A673 (cell line): Measurements from ENCODE around the gene PLLP. TPM values are rescaled to one million over a fixed set of nuclear protein-coding genes. Genes with fewer than 3 reads are reported as not detected.

ENCODE experiments used
- BruUV-seq: library from RNA; stranded (reverse); fragments of 400-500 nt; replicated peaks from 2 replicates; lab custom pipeline; 2021; lab: Mats Ljungman, UMichigan
- CTCF ChIA-PET: fragments of 300-600 bp; sonication (Branson Sonifier 250); formaldehyde crosslinking; loops from one replicate; lab custom pipeline; 2022; ENCODE audit warnings: antibody characterized with exemption; lab: Charles Lee
- POLR2A ChIA-PET: fragments of 300-600 bp; sonication (Branson Sonifier 250); formaldehyde crosslinking; loops from one replicate; lab custom pipeline; 2022; ENCODE audit warnings: antibody characterized with exemption; ENCODE audit not compliant: low non-redundant PET; lab: Charles Lee
- DNase-seq: peaks from one replicate; pipeline ENCODE4 v3.0.0-alpha.2; 2015; ENCODE audit warnings: low spot score
- H3K27ac ChIP-seq: fragments of 200-600 bp; sonication (generic); 2 replicates; pipeline ENCODE4 v1.5.1; 2016; ENCODE audit warnings: mixed run types, low read depth, mild to moderate bottlenecking, mixed read lengths, antibody characterized with exemption, low read length; ENCODE audit not compliant: poor library complexity, severe bottlenecking
- H3K27me3 ChIP-seq: fragments of 200-600 bp; sonication (generic); replicated peaks from 2 replicates; pipeline ENCODE4 v1.6.1; 2017; ENCODE audit warnings: mixed run types, low read depth, mild to moderate bottlenecking, mixed read lengths, antibody characterized with exemption, low read length; ENCODE audit not compliant: insufficient read depth, poor library complexity
- H3K36me3 ChIP-seq: fragments of 200-600 bp; sonication (generic); 2 replicates; pipeline ENCODE4 v1.6.1; 2016; ENCODE audit warnings: mixed run types, mild to moderate bottlenecking, mixed read lengths, antibody characterized with exemption, low read length; ENCODE audit not compliant: insufficient read depth, poor library complexity, severe bottlenecking
- H3K4me1 ChIP-seq: fragments of 200-600 bp; sonication (generic); 2 replicates; pipeline ENCODE4 v1.6.1; 2017; ENCODE audit warnings: mixed run types, mild to moderate bottlenecking, mixed read lengths, antibody characterized with exemption, low read length; ENCODE audit not compliant: insufficient read depth, poor library complexity, severe bottlenecking
- H3K4me3 ChIP-seq: fragments of 200-600 bp; sonication (generic); 2 replicates; pipeline ENCODE4 v1.5.1; 2016; ENCODE audit warnings: low read depth, mixed run types, mild to moderate bottlenecking, mixed read lengths, low read length; ENCODE audit not compliant: poor library complexity, severe bottlenecking
- H3K9me3 ChIP-seq: fragments of 200-600 bp; sonication (generic); 2 replicates; pipeline ENCODE4 v1.6.1; 2016; ENCODE audit warnings: mixed run types, low read depth, mild to moderate bottlenecking, mixed read lengths, antibody characterized with exemption, low read length; ENCODE audit not compliant: poor library complexity, severe bottlenecking
- CTCF ChIP-seq: fragments of 300-800, 200-600 bp; sonication (generic); conservative IDR thresholded peaks from 2 replicates; pipeline ENCODE4 v1.5.1; 2017; ENCODE audit warnings: low read depth, mild to moderate bottlenecking, antibody characterized with exemption, low read length, moderate library complexity, mixed read lengths
- EZH2 ChIP-seq: fragments of 200-600 bp; sonication (generic); IDR thresholded peaks from 2 replicates; pipeline ENCODE4 v1.6.1; 2017; ENCODE audit warnings: borderline replicate concordance, low read depth, mild to moderate bottlenecking, mixed read lengths, antibody characterized with exemption, low read length; ENCODE audit not compliant: poor library complexity, severe bottlenecking
- intact Hi-C: fragments of 100-400 bp; cut with micrococcal nuclease; formaldehyde crosslinking; loops from one replicate; pipeline ENCODE4 v1.10.0; 2022; ENCODE audit not compliant: unreplicated experiment
- total RNA-seq: library from RNA; stranded (reverse); gene quantifications from 2 replicates; pipeline ENCODE4 v1.2.3, GENCODE V29; 2021

Gene PLLP
- total RNA-seq, 1 experiment from 2014 or later = 1.1 TPM

GRCh38 chr16:57310801-57311200 is 26.3 kb upstream of the PLLP start:
- no peak for DNase-seq
- CTCF ChIA-PET = no interaction called here
- Histone ChIP-seq H3K9me3 (no peaks in the 10 kb centered on the region), H3K27me3 (no peaks in the 10 kb centered on the region), H3K36me3 (no peaks in the 10 kb centered on the region), H3K4me3 (no peak overlapping the region), H3K4me1 (no peaks in the 10 kb centered on the region), H3K27ac (no peak overlapping the region)
- TF ChIP-seq EZH2 = no peak
- no peak for TF ChIP-seq CTCF
- POLR2A ChIA-PET = no interaction called here
- intact Hi-C loops = no loop called here
- no TSS peak for BruUV-seq

- H3K27ac ChIP-seq = no peak overlapping the region
- intact Hi-C loops = no loop called here
- H3K36me3 ChIP-seq = no peaks in the 10 kb centered on the region
- CTCF ChIA-PET = no interaction called here
- no peaks in the 10 kb centered on the region for H3K9me3 ChIP-seq
- H3K27me3 ChIP-seq = no peaks in the 10 kb centered on the region
- TF ChIP-seq EZH2 (no peak), CTCF (no peak)
- BruUV-seq = no TSS peak
- POLR2A ChIA-PET = no interaction called here
- no peak for DNase-seq
- no peak overlapping the region for H3K4me3 ChIP-seq
- no peaks in the 10 kb centered on the region for H3K4me1 ChIP-seq
Observed at GRCh38 chr16:57308041-57308440, 23.6 kb upstream of the PLLP start.

- no peaks in the 10 kb centered on the region for H3K9me3 ChIP-seq
- no peak for DNase-seq
- H3K27me3 ChIP-seq = no peaks in the 10 kb centered on the region
- no TSS peak for BruUV-seq
- intact Hi-C loops = no loop called here
- ChIA-PET POLR2A (no interaction called here), CTCF (no interaction called here)
- no peaks in the 10 kb centered on the region for H3K36me3 ChIP-seq
- H3K4me3 ChIP-seq = no peak overlapping the region
- TF ChIP-seq EZH2 (no peak), CTCF (no peak)
- no peak overlapping the region for H3K27ac ChIP-seq
- H3K4me1 ChIP-seq = no peaks in the 10 kb centered on the region
Observed at GRCh38 chr16:57307365-57307764, 22.9 kb upstream of the PLLP start.
